HG03139 (cell line): ENCODE measurements around the gene CFAP77.

Experiments
- ATAC-seq: cut with Tn5 transposase; IDR thresholded peaks from one replicate; pipeline ENCODE4 v1.9.1; 2021; ENCODE audit not compliant: unreplicated experiment

Gene CFAP77

GRCh38 chr9:132514011-132514744 is 104.2 kb downstream of the CFAP77 start:
- no peak for ATAC-seq

GRCh38 chr9:132514821-132515220 is 104.8 kb downstream of the CFAP77 start:
- ATAC-seq = no peak

- no peak for ATAC-seq
Measured at GRCh38 chr9:132516301-132516700, 106.3 kb downstream of the CFAP77 start.

GRCh38 chr9:132516911-132517310 is 106.9 kb downstream of the CFAP77 start:
- ATAC-seq = no peak

- no peak for ATAC-seq
Measured at GRCh38 chr9:132517815-132518550, 108.0 kb downstream of the CFAP77 start.

GRCh38 chr9:132518626-132519025 is 108.6 kb downstream of the CFAP77 start:
- no peak for ATAC-seq

GRCh38 chr9:132519033-132519432 is 109.0 kb downstream of the CFAP77 start:
- no peak for ATAC-seq

GRCh38 chr9:132520612-132521011 is 110.6 kb downstream of the CFAP77 start:
- ATAC-seq = no peak

- ATAC-seq = no peak
Measured at GRCh38 chr9:132525308-132526023, 115.5 kb downstream of the CFAP77 start.

- no peak for ATAC-seq
Measured at GRCh38 chr9:132531195-132531594, 121.2 kb downstream of the CFAP77 start.

- no peak for ATAC-seq
Measured at GRCh38 chr9:132531710-132532570, 121.9 kb downstream of the CFAP77 start.

GRCh38 chr9:132534832-132535231 is 124.8 kb downstream of the CFAP77 start:
- ATAC-seq = no peak

- no peak for ATAC-seq
Measured at GRCh38 chr9:132536124-132536523, 126.1 kb downstream of the CFAP77 start.

GRCh38 chr9:132537352-132537751 is 127.3 kb downstream of the CFAP77 start:
- ATAC-seq = no peak

- ATAC-seq = no peak
Measured at GRCh38 chr9:132538071-132538470, 128.1 kb downstream of the CFAP77 start.

GRCh38 chr9:132539096-132539495 is 129.1 kb downstream of the CFAP77 start:
- ATAC-seq = no peak

- ATAC-seq = no peak
Measured at GRCh38 chr9:132541051-132541450, 131.0 kb downstream of the CFAP77 start.

GRCh38 chr9:132541870-132542830 is 132.1 kb downstream of the CFAP77 start:
- no peak for ATAC-seq

GRCh38 chr9:132543251-132543650 is 133.2 kb downstream of the CFAP77 start:
- no peak for ATAC-seq

- ATAC-seq = no peak
Measured at GRCh38 chr9:132543960-132544359, 133.9 kb downstream of the CFAP77 start.
